GM10266 (cell line): Measurements from ENCODE around the gene SYT9.

Experiments
- DNase-seq: peaks from one replicate; pipeline ENCODE4 v3.0.0; 2012; ENCODE audit errors: extremely low spot score
- TF ChIP-seq, protein P1 (sequence below): IDR thresholded peaks from 2 replicates; pipeline ENCODE4 v1.5.1; 2012; ENCODE audit warnings: mild to moderate bottlenecking, low read depth; ENCODE audit not compliant: control insufficient read depth, insufficient read depth; ENCODE audit errors: missing control alignments

Gene SYT9

DNA sequence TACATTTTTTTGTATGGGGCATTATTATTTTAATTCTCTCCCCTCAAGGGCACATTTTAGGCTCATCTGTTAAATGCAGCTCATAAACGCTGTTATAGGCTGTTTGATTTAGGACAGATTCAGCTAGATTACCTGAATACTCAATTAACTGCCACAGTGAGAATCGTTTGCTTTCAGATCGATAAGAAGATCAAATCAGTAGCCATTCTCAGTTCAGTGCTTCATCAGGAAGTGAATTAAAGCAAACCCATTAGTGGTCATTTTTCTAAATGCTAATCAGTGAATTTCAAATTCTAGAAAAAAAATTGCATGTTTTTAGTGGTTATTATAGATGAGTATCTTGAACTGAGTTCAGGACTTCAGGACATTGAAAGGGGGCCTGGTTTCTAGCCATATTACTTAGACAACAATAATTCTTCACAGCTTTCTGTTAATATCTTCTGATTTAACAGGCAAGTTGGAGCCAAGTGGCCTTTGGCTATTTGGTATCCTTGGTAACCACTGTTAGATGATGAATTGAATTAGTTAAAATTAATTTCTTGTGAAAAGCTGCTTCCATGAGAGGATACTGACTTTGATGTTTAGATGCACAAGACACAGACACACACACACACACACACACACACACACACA is 18.6 kb downstream of the SYT9 start:
- TF ChIP-seq, protein P1, sequence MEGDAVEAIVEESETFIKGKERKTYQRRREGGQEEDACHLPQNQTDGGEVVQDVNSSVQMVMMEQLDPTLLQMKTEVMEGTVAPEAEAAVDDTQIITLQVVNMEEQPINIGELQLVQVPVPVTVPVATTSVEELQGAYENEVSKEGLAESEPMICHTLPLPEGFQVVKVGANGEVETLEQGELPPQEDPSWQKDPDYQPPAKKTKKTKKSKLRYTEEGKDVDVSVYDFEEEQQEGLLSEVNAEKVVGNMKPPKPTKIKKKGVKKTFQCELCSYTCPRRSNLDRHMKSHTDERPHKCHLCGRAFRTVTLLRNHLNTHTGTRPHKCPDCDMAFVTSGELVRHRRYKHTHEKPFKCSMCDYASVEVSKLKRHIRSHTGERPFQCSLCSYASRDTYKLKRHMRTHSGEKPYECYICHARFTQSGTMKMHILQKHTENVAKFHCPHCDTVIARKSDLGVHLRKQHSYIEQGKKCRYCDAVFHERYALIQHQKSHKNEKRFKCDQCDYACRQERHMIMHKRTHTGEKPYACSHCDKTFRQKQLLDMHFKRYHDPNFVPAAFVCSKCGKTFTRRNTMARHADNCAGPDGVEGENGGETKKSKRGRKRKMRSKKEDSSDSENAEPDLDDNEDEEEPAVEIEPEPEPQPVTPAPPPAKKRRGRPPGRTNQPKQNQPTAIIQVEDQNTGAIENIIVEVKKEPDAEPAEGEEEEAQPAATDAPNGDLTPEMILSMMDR, result no peak
- no peak for DNase-seq

DNA sequence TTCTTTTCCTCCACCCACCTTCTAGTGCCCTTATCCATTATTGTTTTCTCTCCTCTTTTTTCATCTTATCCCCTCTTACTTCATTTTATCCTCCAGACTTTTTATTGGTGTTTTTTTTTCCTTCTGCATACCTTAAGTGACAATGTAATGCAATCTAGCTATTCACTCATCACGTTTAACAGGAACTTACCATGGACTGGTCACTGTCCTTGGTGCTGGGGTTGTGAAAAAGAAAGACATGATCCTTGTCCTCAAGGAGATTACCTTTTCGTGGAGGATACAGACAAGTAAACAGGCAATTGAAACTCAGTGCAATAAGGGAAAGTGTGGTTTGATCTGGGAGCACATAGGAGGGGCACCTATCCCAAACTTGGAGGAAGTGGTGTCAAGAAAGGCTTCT is 20.7 kb downstream of the SYT9 start:
- no peak for DNase-seq
- TF ChIP-seq, protein P1, result no peak

DNA sequence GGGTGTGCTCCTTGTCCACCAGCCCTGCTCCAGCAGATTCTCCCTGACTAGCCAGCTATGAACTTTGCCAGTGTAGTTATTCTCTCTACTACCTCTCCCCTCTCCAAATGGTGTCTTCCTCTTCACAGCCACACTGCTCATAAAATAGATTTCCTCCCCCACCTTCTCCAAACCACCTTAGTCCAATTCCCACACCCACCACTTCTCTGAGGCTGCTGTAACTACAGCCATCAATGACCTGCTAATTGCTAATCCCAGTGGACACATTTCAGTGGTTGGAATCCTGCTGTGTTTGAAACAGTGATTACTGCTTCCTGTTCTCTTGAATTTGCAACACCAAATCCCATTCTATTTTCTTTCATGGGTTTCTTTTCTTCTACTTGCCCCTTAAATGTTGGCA is 23.4 kb downstream of the SYT9 start:
- no peak for DNase-seq
- TF ChIP-seq, protein P1, result no peak

DNA sequence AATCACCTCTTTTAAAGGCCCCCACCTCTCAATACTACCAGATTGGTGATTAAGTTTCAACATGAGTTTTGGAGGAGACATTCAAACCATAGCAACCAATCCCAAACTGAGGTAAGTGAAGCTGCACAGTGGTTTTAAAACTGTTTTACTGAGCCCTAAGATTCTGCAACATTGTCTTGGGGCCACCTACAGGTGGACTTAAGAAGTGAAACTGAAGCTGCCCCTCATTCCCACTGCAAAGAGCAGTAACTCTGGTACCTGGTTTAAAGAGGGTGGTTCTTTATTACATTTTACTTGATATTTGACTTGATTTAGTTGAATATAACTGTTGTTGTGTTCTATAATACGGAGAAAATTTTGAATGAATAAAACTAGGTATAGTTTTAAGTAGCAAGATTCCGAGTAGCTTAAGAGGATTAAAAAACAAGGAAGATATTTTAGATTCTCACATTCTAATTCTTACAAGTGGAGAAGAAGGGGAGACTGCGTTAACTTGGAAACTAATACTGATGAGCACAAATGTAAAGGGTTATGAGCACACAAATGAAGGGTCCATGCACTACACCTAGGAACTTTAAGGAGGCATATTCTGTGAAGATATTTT is 26.7 kb downstream of the SYT9 start:
- DNase-seq, result peak; percentile 38
- TF ChIP-seq, protein P1, result peak; percentile 59

DNA sequence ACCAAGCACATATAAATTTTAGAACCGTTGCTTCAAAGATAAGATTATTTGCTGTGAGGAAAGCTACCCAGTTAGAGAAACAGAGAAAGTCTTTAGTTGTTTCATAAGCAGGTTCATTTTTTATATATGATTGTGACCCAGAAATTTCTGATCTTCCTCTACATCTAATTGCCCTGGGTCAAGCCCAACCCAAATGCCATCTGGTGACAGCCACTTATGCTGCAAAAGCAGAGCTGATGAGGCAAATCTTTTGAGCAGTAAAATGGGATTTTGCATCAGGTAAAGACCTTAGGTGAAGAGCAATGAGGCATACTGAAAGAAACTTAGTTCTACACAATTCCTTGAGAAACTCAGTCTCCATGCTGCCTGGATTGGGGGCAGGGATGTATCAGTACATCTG is 28.0 kb downstream of the SYT9 start:
- no peak for DNase-seq
- TF ChIP-seq, protein P1, result no peak

DNA sequence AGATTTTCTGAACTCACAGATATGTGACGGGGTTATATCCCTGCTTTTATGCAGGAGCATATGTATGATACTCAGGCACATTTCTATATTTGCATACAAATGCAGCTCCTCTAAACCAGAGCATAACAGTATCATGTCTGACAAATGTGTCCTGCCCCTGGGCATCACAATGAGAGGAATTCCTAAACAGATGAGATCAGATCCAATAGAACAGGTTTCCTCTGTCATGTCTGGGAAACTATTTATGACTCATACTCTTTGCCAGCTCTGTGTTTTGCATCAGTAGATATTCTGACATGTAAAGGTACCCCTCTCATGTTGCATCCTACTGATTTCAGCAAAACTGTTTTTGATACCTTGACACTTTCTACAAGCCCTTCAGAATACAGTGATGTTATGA is 29.4 kb downstream of the SYT9 start:
- no peak for DNase-seq
- TF ChIP-seq, protein P1, result no peak

DNA sequence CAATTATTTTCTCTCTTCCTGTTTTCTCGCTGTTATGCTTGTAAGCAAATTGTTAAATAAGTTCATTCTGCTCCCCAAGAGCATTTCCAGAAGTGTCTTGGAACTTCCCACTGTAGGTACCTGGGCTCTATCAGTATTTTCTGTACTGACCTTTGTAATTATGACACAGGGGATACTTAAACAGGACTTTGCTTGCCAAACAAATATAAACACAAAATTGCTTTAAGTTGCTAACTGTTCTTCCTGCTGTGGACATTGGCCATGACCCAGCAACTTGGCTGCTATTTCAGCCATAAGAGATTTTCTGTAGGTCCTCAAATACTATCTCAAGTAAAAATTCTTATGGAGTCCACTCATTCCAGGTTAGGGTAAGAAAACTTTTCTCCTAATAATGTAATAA is 30.1 kb downstream of the SYT9 start:
- no peak for DNase-seq
- TF ChIP-seq, protein P1, result no peak
